Transverse colon (tissue), 4 donors: Measurements from ENCODE around the gene BAIAP3.

Experiments
- EP300 ChIP-seq: sonication (generic); formaldehyde crosslinking; IDR thresholded peaks from one replicate; pipeline ENCODE4 v1.6.1; 2017; ENCODE audit warnings: antibody characterized with exemption, low read depth
- POLR2A ChIP-seq: fragments of 450-650 bp; IDR thresholded peaks from one replicate; pipeline ENCODE4 v1.6.1; 2016; ENCODE audit warnings: antibody characterized with exemption, mild to moderate bottlenecking, moderate library complexity
- POLR2AphosphoS5 ChIP-seq, 3 donors: sonication (generic); formaldehyde crosslinking; IDR thresholded peaks; one replicate each; pipeline ENCODE4 v1.6.1; 2016; ENCODE audit warnings: antibody characterized with exemption in 3 of 3
- TF ChIP-seq, protein P1 (sequence below), 5 experiments: fragments of 200-600 bp in 3 of 5; fragments of 450-650 bp in 2 of 5; sonication (generic) in 3 of 5; IDR thresholded peaks; 1 replicate in 2 of 5; 2 replicates in 3 of 5; pipeline ENCODE4 v1.5.1; 2016 to 2017; ENCODE audit warnings: antibody characterized with exemption in 5 of 5, inconsistent platforms in 3 of 5, mild to moderate bottlenecking in 2 of 5, moderate library complexity in 1 of 5

DNA sequence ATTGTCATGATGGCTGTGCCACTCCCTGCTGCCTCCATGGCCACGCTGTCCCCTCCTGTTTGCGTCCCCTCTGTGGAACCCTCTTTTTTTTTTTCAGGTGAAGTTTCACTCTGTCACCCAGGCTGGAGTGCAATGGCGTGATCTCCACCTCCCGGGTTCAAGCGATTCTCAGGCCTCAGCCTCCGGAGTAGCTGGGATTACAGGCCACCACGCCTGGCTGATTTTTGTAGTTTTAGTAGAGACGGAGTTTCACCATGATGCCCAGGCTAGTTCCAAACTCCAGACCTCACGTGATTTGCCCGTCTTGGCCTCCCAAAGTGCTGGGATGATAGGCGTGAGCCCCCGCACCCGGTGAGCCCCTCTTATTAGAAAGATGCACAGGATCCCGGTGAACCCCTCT lies 35.0 kb upstream of the BAIAP3 start:
- TF ChIP-seq, protein P1, sequence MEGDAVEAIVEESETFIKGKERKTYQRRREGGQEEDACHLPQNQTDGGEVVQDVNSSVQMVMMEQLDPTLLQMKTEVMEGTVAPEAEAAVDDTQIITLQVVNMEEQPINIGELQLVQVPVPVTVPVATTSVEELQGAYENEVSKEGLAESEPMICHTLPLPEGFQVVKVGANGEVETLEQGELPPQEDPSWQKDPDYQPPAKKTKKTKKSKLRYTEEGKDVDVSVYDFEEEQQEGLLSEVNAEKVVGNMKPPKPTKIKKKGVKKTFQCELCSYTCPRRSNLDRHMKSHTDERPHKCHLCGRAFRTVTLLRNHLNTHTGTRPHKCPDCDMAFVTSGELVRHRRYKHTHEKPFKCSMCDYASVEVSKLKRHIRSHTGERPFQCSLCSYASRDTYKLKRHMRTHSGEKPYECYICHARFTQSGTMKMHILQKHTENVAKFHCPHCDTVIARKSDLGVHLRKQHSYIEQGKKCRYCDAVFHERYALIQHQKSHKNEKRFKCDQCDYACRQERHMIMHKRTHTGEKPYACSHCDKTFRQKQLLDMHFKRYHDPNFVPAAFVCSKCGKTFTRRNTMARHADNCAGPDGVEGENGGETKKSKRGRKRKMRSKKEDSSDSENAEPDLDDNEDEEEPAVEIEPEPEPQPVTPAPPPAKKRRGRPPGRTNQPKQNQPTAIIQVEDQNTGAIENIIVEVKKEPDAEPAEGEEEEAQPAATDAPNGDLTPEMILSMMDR (IDR thresholded peaks at IDR 0.05), result no peak
- TF ChIP-seq POLR2A (no peak), POLR2AphosphoS5 (IDR thresholded peaks at IDR 0.05) (no peak), EP300 (no peak)
